ENCODE data around the gene PWP1. TPM values are rescaled to one million over a fixed set of nuclear protein-coding genes. Genes with fewer than 3 reads are reported as not detected.

Gene PWP1
- total RNA-seq, 1 donor from 2014 or later = 11.7 TPM

- no peak for TF ChIP-seq CTCF (IDR thresholded peaks at IDR 0.05; ENCODE audit: borderline replicate concordance)
- Histone ChIP-seq H3K36me3 (no peaks in the 10 kb centered on the region), H3K9me3 (replicated peaks) (no peaks in the 10 kb centered on the region), H3K27me3 (ENCODE audit: low read depth) (no peaks in the 10 kb centered on the region), H3K4me1 (no peaks in the 10 kb centered on the region), H3K4me3 (no peak overlapping the region), H3K27ac (replicated peaks) (no peak overlapping the region)
- intact Hi-C loops (cut with micrococcal nuclease) = no loop called here
- DNase-seq = no peak
These were observed 35.9 kb upstream of the PWP1 start for GRCh38 chr12:107649661-107650061.

- DNase-seq = no peak
- Histone ChIP-seq H3K36me3 (no peaks in the 10 kb centered on the region), H3K27me3 (ENCODE audit: low read depth) (no peaks in the 10 kb centered on the region), H3K4me3 (no peak overlapping the region), H3K4me1 (no peaks in the 10 kb centered on the region), H3K27ac (replicated peaks) (no peak overlapping the region), H3K9me3 (replicated peaks) (no peaks in the 10 kb centered on the region)
- no peak for TF ChIP-seq CTCF (IDR thresholded peaks at IDR 0.05; ENCODE audit: borderline replicate concordance)
- intact Hi-C loops (cut with micrococcal nuclease) = no loop called here
These were observed 34.6 kb upstream of the PWP1 start for GRCh38 chr12:107650977-107651376.

GRCh38 chr12:107651571-107652449 is 33.8 kb upstream of the PWP1 start:
- TF ChIP-seq CTCF (IDR thresholded peaks at IDR 0.05; ENCODE audit: borderline replicate concordance) = no peak
- Histone ChIP-seq H3K36me3 (no peaks in the 10 kb centered on the region), H3K4me1 (no peaks in the 10 kb centered on the region), H3K4me3 (no peak overlapping the region), H3K9me3 (replicated peaks) (no peaks in the 10 kb centered on the region), H3K27me3 (ENCODE audit: low read depth) (no peaks in the 10 kb centered on the region), H3K27ac (replicated peaks) (no peak overlapping the region)
- no peak for DNase-seq
- intact Hi-C loops (cut with micrococcal nuclease) = no loop called here

GRCh38 chr12:107653519-107653918 is 32.1 kb upstream of the PWP1 start:
- intact Hi-C loops (cut with micrococcal nuclease) = no loop called here
- no peak overlapping the region for H3K4me3 ChIP-seq
- no peaks in the 10 kb centered on the region for H3K27me3 ChIP-seq (ENCODE audit: low read depth)
- no peak for DNase-seq
- TF ChIP-seq CTCF (IDR thresholded peaks at IDR 0.05; ENCODE audit: borderline replicate concordance) = no peak
- no peak overlapping the region for H3K27ac ChIP-seq (replicated peaks)
- no peaks in the 10 kb centered on the region for H3K4me1 ChIP-seq
- no peaks in the 10 kb centered on the region for H3K36me3 ChIP-seq
- H3K9me3 ChIP-seq (replicated peaks) = no peaks in the 10 kb centered on the region

- no peak overlapping the region for H3K27ac ChIP-seq (replicated peaks)
- H3K9me3 ChIP-seq (replicated peaks) = no peaks in the 10 kb centered on the region
- H3K36me3 ChIP-seq = no peaks in the 10 kb centered on the region
- no peak for DNase-seq
- no peaks in the 10 kb centered on the region for H3K4me1 ChIP-seq
- intact Hi-C loops (cut with micrococcal nuclease) = no loop called here
- no peak for TF ChIP-seq CTCF (IDR thresholded peaks at IDR 0.05; ENCODE audit: borderline replicate concordance)
- H3K4me3 ChIP-seq = no peak overlapping the region
- no peaks in the 10 kb centered on the region for H3K27me3 ChIP-seq (ENCODE audit: low read depth)
These were observed 30.7 kb upstream of the PWP1 start for GRCh38 chr12:107654873-107655272.

Data from left ventricle myocardium inferior (tissue), 1 donor.